ENCODE measurements around the gene C6orf62. TPM values are rescaled to one million over a fixed set of nuclear protein-coding genes. Genes with fewer than 3 reads are reported as not detected.
"Not testable (repeated sequence)": the region's sequence is repeated elsewhere in the genome, so short reads cannot be mapped to it uniquely, and the experiment has no call there.

The C6orf62 gene
- total RNA-seq, 2 experiments from 2014 or later = 138 to 153 TPM

DNA sequence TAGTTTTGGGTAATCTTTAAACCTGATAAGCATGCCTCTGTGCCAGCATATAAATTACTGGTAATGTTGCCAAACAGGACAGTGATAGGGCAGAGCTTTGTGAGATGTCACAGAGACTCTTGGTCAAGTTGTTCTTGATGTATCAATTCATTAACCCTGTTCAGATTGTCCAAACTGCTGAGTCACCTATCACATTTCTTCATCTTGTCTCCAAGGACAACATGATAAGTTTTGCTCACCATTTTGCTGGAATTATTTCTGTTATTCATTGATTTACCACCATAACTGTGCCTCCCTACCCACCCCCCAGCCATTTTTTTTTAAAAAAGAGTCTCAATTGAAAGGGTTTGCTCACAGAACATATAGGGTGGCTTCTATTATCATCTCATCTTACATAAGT is 36.3 kb upstream of the C6orf62 start:
- Mint-ChIP-seq H3K27me3 (no peaks in the 10 kb centered on the region), H3K36me3 (ENCODE audit: low read depth) (peaks cover 2% of the 10 kb centered on the region), H3K27ac (no peak overlapping the region), H3K4me1 (peaks cover 2% of the 10 kb centered on the region), H3K4me3 (no peak overlapping the region), H3K9me3 (peaks cover 13% of the 10 kb centered on the region)
- ChIA-PET POLR2A (no interaction called here), CTCF (interaction anchor here (1.5 to 2.3 kb wide), 2 partner anchors 10 kb away, joined by 5 to 6 read pairs; no protein-coding TSS in a partner anchor)
- DNase-seq = no peak

DNA sequence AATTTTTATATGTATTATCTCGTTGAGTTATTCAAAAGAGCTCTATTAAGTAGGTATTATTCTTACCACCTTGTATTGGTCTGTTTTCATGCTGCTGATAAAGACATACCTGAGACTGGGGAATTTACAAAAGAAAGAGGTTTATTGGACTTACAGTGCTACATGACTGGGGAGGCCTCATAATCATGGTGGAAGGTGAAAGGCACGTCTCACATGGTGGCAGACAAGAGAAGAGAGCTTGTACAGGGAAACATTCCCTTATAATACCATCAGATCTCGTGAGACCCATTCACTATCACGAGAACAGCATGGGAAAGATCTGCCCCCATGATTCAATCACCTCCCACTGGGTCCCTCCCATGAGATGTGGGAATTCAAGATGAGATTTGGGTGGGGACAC is 35.4 kb upstream of the C6orf62 start:
- H3K27ac Mint-ChIP-seq; H3K36me3 Mint-ChIP-seq (ENCODE audit: low read depth); H3K27me3 Mint-ChIP-seq; POLR2A ChIA-PET; H3K4me1 Mint-ChIP-seq; DNase-seq; H3K4me3 Mint-ChIP-seq: not testable (repeated sequence)
- CTCF ChIA-PET = interaction anchor here (1.0 to 2.3 kb wide), 2 partner anchors 9 to 191 kb away, joined by 3 to 5 read pairs; no protein-coding TSS in a partner anchor
- H3K9me3 Mint-ChIP-seq = peaks cover 13% of the 10 kb centered on the region

DNA sequence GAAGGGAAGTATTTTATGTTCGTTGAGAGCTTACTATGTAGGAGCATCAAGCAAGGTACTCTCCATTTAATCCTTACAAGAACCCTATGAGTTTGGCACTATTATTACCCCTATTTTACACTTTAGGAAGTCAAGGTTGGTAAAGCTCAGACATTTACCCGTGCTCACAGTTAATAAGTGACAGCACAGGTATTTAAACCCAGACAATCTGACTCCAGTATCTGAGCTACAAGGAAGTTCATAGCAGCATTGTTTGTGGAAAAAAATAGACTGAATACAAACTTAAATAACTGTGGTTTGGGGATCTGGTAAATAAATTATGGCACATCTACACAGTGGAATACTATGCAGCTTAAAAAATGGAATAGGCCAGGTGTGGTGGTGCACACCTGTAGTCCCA is 34.6 kb upstream of the C6orf62 start:
- DNase-seq = no peak
- H3K9me3 Mint-ChIP-seq = peaks cover 13% of the 10 kb centered on the region
- ChIA-PET POLR2A (no interaction called here), CTCF (interaction anchor here (1.0 to 2.3 kb wide), 3 partner anchors 8 to 190 kb away, joined by 3 to 5 read pairs (median 3); no protein-coding TSS in a partner anchor)
- peaks cover 2% of the 10 kb centered on the region for H3K36me3 Mint-ChIP-seq (ENCODE audit: low read depth)
- no peak overlapping the region for H3K4me3 Mint-ChIP-seq
- H3K4me1 Mint-ChIP-seq = peaks cover 2% of the 10 kb centered on the region
- no peak overlapping the region for H3K27ac Mint-ChIP-seq
- no peaks in the 10 kb centered on the region for H3K27me3 Mint-ChIP-seq

DNA sequence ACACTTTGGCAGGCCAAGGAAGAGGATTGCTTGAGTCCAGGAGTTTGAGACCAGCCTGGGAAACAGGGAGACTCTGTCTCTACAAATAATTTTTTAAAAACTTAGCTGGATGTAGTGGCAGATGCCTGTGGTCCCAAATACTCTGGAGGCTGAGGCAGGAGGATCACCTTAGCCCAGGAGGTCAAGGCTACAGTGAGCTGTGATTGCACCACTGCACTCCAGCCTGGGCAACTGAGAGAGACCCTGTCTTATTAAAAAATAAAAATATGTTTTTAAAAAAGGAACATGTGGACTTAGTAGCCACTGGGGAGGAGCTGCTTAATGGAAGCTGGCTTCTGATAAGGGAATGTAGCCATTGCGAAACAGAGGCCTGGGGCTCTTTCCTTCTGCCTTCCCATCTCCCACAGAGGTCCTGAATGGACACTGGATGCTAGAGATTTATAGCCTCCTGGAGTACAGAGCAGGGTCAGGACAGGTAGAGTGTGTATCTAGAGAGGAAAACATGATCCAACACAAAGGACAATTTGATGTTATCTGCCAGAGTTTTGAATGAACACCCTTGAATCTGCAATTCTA is 34.1 kb upstream of the C6orf62 start:
- no peak overlapping the region for H3K4me3 Mint-ChIP-seq
- H3K27me3 Mint-ChIP-seq = no peaks in the 10 kb centered on the region
- H3K9me3 Mint-ChIP-seq = peaks cover 13% of the 10 kb centered on the region
- H3K4me1 Mint-ChIP-seq = peaks cover 2% of the 10 kb centered on the region
- H3K27ac Mint-ChIP-seq = no peak overlapping the region
- peaks cover 2% of the 10 kb centered on the region for H3K36me3 Mint-ChIP-seq (ENCODE audit: low read depth)
- CTCF ChIA-PET = interaction anchor here (0.8 to 2.3 kb wide), 4 partner anchors 8 to 189 kb away, joined by 3 to 5 read pairs (median 4); no protein-coding TSS in a partner anchor
- POLR2A ChIA-PET = no interaction called here
- DNase-seq = no peak

DNA sequence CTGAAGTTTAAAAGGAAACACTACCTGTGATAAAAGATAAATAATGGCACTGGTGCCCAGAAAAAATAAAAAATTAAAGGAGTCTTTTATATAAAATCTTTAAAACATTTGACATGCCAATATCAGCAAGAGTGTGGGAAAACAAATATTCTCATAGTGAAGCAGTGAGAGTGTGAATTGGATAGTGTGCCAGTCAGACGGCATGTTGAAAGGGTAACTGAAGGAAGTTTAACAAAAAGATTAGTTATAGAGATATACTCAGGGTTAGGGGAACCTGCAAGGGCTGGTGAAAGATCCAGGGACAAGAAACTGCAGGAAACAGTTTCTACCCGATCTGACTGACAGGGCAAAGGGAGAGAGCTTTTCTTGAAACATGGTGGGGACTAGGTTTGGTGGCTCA is 33.5 kb upstream of the C6orf62 start:
- POLR2A ChIA-PET = no interaction called here
- no peak for DNase-seq
- no peaks in the 10 kb centered on the region for H3K27me3 Mint-ChIP-seq
- H3K4me1 Mint-ChIP-seq = no peaks in the 10 kb centered on the region
- CTCF ChIA-PET = interaction anchor here (0.8 kb wide), 1 partner anchor 10 kb away, joined by 4 read pairs; no protein-coding TSS in a partner anchor
- no peak overlapping the region for H3K27ac Mint-ChIP-seq
- peaks cover 2% of the 10 kb centered on the region for H3K36me3 Mint-ChIP-seq (ENCODE audit: low read depth)
- peaks cover 13% of the 10 kb centered on the region for H3K9me3 Mint-ChIP-seq
- H3K4me3 Mint-ChIP-seq = no peak overlapping the region

DNA sequence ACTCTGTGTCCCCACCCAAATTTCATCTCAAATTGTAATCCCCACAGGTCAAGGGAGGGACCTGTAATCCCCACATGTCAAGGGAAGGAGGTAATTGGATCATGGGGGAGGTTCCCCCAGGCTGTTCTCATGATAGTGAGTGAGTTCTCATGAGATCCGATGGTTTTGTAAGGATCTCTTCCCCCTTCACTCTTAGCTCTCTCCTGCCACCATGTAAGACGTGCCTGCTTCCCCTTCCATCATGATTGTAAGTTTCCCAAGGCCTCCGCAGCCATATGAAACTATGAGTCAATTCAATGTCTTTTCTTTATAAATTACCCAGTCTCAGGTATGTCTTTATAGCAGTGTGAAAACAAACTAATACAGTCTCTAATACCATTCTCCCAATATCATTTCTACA is 31.9 kb upstream of the C6orf62 start:
- H3K27ac Mint-ChIP-seq = not testable (repeated sequence)

DNA sequence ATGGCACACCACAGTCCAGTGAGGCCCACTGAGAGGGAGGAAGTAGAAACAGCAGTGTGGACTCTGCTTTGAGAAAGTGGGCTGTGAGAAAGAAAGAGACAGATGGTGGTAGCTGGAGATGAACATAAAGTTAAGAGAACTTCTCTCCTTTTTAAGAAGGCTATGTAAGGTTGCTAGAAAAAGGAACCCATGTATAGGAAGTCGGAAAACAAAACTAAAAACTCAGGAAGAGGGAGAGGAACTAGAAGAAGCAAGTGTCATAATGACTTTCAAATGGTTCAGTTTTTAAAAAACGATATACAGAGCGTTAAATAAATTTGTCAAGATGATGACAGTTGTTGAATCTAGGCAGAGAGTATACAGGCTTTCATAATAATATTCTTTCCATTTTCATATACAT is 30.3 kb upstream of the C6orf62 start:
- CTCF ChIA-PET = no interaction called here
- Mint-ChIP-seq H3K9me3 (peaks cover 6% of the 10 kb centered on the region), H3K36me3 (ENCODE audit: low read depth) (peaks cover 1% of the 10 kb centered on the region), H3K4me1 (no peaks in the 10 kb centered on the region), H3K4me3 (no peak overlapping the region), H3K27me3 (no peaks in the 10 kb centered on the region), H3K27ac (no peak overlapping the region)
- DNase-seq = no peak
- POLR2A ChIA-PET = no interaction called here

More for the DNA sequence above, 31.9 kb upstream of the C6orf62 start:
- H3K4me3 Mint-ChIP-seq; POLR2A ChIA-PET; H3K4me1 Mint-ChIP-seq; H3K27me3 Mint-ChIP-seq; H3K36me3 Mint-ChIP-seq (ENCODE audit: low read depth); DNase-seq; CTCF ChIA-PET: not testable (repeated sequence)
- H3K9me3 Mint-ChIP-seq = peaks cover 11% of the 10 kb centered on the region

DNA sequence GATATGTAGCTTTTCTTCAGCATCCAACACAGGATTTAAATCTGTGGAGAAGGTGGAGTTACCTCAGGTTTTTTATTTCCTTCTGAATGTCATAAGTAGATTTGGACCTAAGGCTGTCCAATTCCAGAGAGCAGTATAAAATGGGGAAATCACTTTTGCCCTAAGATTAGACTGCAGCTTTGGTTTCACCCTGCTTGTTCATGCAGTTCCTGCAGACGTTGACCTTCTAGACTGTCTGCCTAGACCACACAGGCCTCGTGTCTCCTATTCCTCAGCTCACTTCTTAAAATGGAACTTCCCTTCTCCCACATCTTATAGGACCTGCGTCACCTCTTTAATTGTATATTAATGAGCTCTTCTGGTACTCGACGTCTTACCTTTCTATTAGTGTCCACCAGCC is 26.0 kb upstream of the C6orf62 start:
- ChIA-PET CTCF (interaction anchor here (1.2 to 2.1 kb wide), 6 partner anchors 9 to 159 kb away, joined by 3 to 6 read pairs (median 5); no protein-coding TSS in a partner anchor), POLR2A (no interaction called here)
- H3K4me3 Mint-ChIP-seq = no peak overlapping the region
- no peak overlapping the region for H3K27ac Mint-ChIP-seq
- peaks cover 2% of the 10 kb centered on the region for H3K36me3 Mint-ChIP-seq (ENCODE audit: low read depth)
- peaks cover 17% of the 10 kb centered on the region for H3K4me1 Mint-ChIP-seq
- H3K27me3 Mint-ChIP-seq = no peaks in the 10 kb centered on the region
- DNase-seq = no peak
- H3K9me3 Mint-ChIP-seq = peaks cover 11% of the 10 kb centered on the region

DNA sequence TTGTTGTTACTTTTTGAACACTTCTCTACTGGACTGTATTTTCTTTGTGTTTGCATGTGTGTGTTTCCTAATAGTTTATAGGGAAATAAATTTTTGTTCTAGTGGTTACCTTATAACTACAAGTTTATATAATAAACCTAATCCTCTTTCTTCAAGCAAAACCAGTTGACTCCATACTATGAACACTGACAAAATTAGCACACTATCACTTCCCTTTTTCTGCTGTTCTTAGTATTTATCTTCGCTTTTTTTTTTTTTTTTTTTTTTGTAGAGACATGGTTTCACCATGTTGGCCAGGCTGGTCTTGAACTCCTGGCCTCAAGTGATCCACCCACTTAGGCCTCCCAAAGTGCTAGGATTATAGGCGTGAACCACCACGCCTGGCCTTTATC is 25.0 kb upstream of the C6orf62 start:
- CTCF ChIA-PET = interaction anchor here (1.5 to 1.7 kb wide), 2 partner anchors 15 to 20 kb away, joined by 4 to 5 read pairs; no protein-coding TSS in a partner anchor
- no peak for DNase-seq
- Mint-ChIP-seq H3K4me3 (no peak overlapping the region), H3K9me3 (peaks cover 13% of the 10 kb centered on the region), H3K4me1 (peaks cover 17% of the 10 kb centered on the region), H3K27me3 (no peaks in the 10 kb centered on the region), H3K27ac (no peak overlapping the region), H3K36me3 (ENCODE audit: low read depth) (peaks cover 2% of the 10 kb centered on the region)
- POLR2A ChIA-PET = interaction anchor here (1.1 to 1.4 kb wide), 2 partner anchors 22 to 25 kb away, joined by 10 to 11 read pairs; partner anchors contain the start of gene C6orf62

DNA sequence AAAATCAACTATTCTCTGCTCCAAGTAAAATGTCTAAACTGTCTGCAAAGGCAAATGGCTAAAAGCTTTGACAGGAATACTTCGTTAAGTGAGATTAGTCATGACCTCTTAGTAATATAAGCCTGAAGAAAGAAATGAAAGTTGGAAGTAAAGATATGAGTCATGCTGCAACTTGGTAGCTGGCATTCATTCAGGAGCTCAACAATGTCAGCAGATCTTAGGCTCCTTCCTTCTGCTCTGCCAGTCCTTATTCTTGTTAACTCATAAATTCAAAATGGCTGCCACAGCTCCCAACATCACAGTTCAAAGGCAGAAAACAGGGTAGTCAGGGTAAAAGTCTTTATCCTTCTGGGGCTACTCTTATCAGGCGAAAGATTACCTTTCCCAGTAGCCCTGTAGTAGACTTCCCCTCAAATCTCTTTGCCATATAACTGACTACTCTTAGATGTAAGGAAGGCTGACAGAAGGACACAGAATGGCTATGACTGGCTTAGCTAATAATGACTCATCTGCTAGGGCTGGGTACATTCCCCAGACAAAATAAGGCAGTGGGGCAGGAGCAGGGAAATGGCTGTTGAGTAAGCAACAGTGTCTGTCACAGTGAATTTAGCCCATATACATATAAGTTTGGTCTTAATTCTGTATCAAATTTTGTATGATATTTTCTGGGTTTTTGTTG is 24.4 kb upstream of the C6orf62 start:
- H3K4me3 Mint-ChIP-seq = no peak overlapping the region
- H3K36me3 Mint-ChIP-seq (ENCODE audit: low read depth) = peaks cover 2% of the 10 kb centered on the region
- H3K27ac Mint-ChIP-seq = no peak overlapping the region
- DNase-seq = no peak
- H3K9me3 Mint-ChIP-seq = peaks cover 13% of the 10 kb centered on the region
- peaks cover 17% of the 10 kb centered on the region for H3K4me1 Mint-ChIP-seq
- CTCF ChIA-PET = interaction anchor here (0.8 to 1.7 kb wide), 5 partner anchors 9 to 21 kb away, joined by 3 to 4 read pairs (median 4); no protein-coding TSS in a partner anchor
- H3K27me3 Mint-ChIP-seq = no peaks in the 10 kb centered on the region
- POLR2A ChIA-PET = interaction anchor here (0.6 to 1.4 kb wide), 4 partner anchors 22 to 247 kb away, joined by 3 to 11 read pairs (median 8); partner anchors contain the start of gene C6orf62

DNA sequence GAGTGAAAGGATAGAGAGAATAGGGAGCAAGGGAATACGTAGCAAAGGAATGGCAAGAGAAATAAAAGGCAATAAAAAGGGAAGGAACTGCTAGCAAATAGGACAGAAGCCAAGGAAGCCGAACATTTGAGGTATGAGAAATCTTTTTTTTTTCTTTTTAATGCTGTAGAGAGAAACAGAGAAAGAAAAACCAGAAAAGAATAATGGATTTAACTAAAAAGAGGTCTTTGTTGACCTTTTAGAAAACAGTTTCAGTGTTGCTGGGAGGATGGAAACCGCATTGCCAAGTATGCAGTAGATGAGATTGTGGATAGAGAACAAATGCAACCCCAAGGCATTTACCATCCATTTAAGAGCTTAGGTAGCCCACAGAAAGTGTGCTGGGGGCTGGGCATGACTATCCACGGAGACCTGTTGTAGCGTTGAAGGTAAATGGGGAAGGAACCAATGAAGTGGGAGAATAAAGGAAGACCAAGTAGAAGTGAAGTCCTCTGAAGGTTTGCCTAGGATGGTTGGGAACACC is 23.3 kb upstream of the C6orf62 start:
- no peaks in the 10 kb centered on the region for H3K27me3 Mint-ChIP-seq
- peaks cover 2% of the 10 kb centered on the region for H3K36me3 Mint-ChIP-seq (ENCODE audit: low read depth)
- no peak overlapping the region for H3K27ac Mint-ChIP-seq
- ChIA-PET POLR2A (interaction anchor here (1.4 kb wide), 1 partner anchor 23 kb away, joined by 10 read pairs; the partner anchor contains the start of gene C6orf62), CTCF (interaction anchor here (0.5 to 0.9 kb wide), 3 partner anchors 10 to 30 kb away, joined by 4 read pairs; no protein-coding TSS in a partner anchor)
- no peak overlapping the region for H3K4me3 Mint-ChIP-seq
- H3K4me1 Mint-ChIP-seq = peaks cover 17% of the 10 kb centered on the region
- no peak for DNase-seq
- H3K9me3 Mint-ChIP-seq = peaks cover 13% of the 10 kb centered on the region

DNA sequence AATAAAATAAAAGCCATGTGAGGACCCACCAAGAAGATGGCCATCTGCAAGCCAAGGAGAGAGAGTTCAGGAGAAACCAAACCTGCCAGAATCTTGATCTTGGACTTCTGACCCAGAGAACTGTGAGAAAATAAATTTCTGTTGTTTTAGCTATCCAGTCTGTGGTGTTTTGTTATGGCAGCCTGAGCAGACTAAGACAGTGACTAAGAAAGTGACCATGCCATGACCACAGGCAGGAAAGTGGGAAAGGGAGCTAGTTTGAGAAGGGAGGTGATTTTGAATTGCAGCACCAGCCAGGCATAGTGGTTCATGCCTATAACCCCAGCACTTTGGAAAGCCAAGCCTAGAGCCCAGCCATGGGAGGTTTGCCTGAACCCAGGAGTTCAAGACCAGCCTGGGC is 21.9 kb upstream of the C6orf62 start:
- no peak overlapping the region for H3K27ac Mint-ChIP-seq
- H3K4me3 Mint-ChIP-seq = no peak overlapping the region
- H3K4me1 Mint-ChIP-seq = peaks cover 20% of the 10 kb centered on the region
- POLR2A ChIA-PET = no interaction called here
- H3K9me3 Mint-ChIP-seq = peaks cover 13% of the 10 kb centered on the region
- no peak for DNase-seq
- H3K36me3 Mint-ChIP-seq (ENCODE audit: low read depth) = peaks cover 2% of the 10 kb centered on the region
- peaks cover 2% of the 10 kb centered on the region for H3K27me3 Mint-ChIP-seq
- CTCF ChIA-PET = interaction anchor here (0.5 to 1.0 kb wide), 2 partner anchors 19 to 221 kb away, joined by 3 read pairs; no protein-coding TSS in a partner anchor

DNA sequence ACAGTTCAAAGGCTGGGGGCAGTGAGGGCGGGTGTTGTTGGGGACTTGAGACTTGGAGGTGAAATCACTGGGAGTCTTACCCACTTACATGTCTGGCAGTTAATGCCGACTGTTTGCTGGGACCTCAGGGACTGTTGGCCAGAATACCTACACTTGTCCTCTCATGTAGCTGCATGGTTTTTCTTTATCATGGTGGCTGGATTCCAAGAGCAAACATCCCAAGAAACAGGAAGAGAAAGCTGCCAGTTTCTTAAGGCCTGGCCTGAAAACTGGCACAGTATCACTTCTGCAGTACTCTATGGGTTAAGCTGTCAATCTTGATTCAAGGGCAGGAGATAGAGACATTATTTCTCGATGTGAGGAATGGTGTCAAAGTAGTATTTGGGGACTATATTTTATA is 19.8 kb upstream of the C6orf62 start:
- peaks cover 23% of the 10 kb centered on the region for H3K4me1 Mint-ChIP-seq
- H3K27me3 Mint-ChIP-seq = peaks cover 7% of the 10 kb centered on the region
- DNase-seq = no peak
- POLR2A ChIA-PET = no interaction called here
- H3K9me3 Mint-ChIP-seq = peaks cover 13% of the 10 kb centered on the region
- H3K27ac Mint-ChIP-seq = no peak overlapping the region
- H3K36me3 Mint-ChIP-seq (ENCODE audit: low read depth) = peaks cover 2% of the 10 kb centered on the region
- H3K4me3 Mint-ChIP-seq = no peak overlapping the region
- CTCF ChIA-PET = interaction anchor here (0.7 to 1.6 kb wide), 2 partner anchors 22 to 289 kb away, joined by 4 read pairs; no protein-coding TSS in a partner anchor
